Body of pancreas (tissue), 4 donors: Measurements from ENCODE around the gene DUSP6.

Experiments
- POLR2A ChIP-seq, 3 donors: fragments of 450-650 bp; IDR thresholded peaks; one replicate each; pipeline ENCODE4 v1.6.1; 2016; ENCODE audit warnings: antibody characterized with exemption in 3 of 3, mild to moderate bottlenecking in 2 of 3
- TF ChIP-seq, protein P1 (sequence below), 7 experiments: fragments of 450-650 bp in 4 of 7; fragments of 200-600 bp in 3 of 7; sonication (generic) in 3 of 7; IDR thresholded peaks; one replicate each; pipeline ENCODE4 v1.5.1; 2016 to 2019; ENCODE audit warnings: antibody characterized with exemption in 7 of 7

DNA sequence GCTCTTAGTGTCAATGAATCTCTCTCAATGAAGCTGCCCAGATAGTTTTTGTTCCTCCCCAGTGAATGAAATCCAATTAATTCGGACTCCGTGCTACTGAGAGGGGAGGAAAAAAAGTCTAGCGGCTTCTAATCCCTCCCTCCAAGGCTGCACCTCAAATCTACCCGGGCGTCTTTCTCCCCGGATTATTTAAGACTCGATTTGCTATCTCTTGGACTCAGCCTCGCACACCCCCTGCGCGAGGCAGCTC lies 134 bp downstream of the DUSP6 start:
- TF ChIP-seq, protein P1, sequence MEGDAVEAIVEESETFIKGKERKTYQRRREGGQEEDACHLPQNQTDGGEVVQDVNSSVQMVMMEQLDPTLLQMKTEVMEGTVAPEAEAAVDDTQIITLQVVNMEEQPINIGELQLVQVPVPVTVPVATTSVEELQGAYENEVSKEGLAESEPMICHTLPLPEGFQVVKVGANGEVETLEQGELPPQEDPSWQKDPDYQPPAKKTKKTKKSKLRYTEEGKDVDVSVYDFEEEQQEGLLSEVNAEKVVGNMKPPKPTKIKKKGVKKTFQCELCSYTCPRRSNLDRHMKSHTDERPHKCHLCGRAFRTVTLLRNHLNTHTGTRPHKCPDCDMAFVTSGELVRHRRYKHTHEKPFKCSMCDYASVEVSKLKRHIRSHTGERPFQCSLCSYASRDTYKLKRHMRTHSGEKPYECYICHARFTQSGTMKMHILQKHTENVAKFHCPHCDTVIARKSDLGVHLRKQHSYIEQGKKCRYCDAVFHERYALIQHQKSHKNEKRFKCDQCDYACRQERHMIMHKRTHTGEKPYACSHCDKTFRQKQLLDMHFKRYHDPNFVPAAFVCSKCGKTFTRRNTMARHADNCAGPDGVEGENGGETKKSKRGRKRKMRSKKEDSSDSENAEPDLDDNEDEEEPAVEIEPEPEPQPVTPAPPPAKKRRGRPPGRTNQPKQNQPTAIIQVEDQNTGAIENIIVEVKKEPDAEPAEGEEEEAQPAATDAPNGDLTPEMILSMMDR (IDR thresholded peaks at IDR 0.05): no peak
- TF ChIP-seq POLR2A (IDR thresholded peaks at IDR 0.05): peak; percentile 91 to 96 (median 96)
